NOMO-1 treated with DMSO at 0.1 percent for 48 hours (cell line): ENCODE measurements around the gene KIAA0825.
"Not testable (repeated sequence)": the region's sequence is repeated elsewhere in the genome, so short reads cannot be mapped to it uniquely, and the experiment has no call there.

Experiments
- DNase-seq: peaks from one replicate; lab custom pipeline; 2025; ENCODE audit not compliant: unreplicated experiment; lab: John Stamatoyannopoulos, UW

KIAA0825 gene

GRCh38 chr5:94595281-94595840, 23.0 kb downstream of the KIAA0825 start:
- peak; percentile 72 for DNase-seq

DNA sequence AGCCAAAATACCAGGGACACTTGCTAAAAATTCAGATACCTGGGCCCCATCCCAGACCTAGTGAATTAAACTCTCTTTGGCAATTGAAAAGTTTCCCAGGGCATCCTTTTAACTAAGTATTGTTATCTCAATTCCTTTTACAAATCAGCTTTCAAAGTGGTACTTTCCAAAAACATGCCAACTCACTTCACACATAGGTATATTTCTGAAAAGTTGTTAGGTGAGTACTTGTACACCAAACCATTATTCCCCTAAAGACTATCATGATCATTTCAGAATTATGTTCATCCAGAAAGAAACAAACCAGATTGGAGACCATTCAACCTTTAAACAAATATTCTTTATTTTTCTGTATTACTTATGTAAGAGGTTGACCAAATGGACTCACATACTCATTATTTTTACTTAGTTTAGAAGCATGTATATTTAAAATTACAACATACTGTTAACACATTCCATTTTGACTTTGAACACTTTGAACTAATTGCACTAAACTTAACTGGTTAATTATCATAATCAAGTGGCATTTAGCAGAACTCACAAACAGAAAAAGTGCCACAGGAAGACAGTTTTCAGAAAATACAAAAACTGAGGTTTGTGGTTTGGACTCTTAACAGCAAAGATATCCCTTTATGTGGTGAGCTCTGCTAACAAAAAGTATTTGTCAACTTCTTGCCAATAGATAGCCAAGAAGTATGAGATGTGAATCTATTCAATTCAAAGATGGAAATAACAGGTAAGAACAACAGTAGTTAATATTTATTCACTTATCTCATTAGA, 40.7 kb downstream of the KIAA0825 start:
- DNase-seq: no peak

DNA sequence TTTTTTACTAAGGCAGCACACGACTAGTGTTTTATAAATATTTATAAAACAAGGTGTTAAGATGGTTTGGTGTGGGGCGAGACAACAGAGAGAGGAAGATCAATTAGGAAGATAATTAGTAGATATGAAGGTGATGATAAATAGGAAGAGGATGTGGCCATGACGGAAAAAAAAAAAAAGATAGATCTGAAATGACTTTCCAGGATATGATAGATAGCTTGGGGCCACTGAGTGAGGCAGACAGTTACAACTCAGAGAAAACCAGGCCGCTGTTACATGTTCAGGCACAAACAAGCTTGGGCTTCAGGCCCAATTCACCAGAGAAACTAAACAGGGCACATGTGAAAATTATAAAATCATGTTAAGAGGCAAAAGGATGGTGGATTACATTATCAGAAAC, 43.2 kb downstream of the KIAA0825 start:
- DNase-seq: no peak

DNA sequence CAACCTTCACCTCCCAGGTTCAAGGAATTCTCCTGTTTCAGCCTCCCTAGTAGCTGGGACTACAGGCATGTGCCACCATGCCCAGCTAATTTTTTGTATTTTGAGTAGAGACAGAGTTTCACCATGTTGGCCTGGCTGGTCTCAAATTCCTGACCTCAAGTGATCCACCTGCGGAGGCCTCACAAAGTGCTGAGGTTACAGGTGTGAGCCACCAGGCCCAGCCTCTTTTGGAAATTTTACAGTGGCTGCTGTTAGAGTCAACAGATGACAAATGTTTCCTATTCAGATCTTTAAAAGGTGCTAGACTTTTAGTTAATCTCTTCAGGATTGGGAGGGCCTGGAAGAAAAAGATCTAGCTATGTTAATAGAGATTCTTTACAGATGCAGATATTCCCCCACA, 45.1 kb downstream of the KIAA0825 start:
- not testable (repeated sequence) for DNase-seq

DNA sequence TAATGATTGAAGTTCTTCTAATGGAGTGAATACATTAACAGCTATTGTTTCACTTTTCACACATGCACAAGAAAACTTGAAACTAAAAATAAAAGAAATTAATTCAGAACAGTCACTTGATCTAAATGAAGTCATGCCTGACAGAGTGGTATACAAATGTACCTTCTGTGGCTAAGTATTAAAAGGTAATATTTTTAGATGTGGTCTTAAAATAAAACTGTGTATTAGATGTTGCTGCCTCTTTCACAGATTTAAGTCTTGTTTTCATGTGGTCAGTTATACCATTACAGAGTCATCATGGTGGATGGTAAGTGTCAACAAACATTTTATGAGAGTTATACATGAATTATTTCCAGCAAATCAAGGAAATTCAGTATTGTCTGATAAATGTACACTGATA, 47.0 kb downstream of the KIAA0825 start:
- DNase-seq: no peak

- DNase-seq: no peak
Observed at GRCh38 chr5:94564812-94565211, 53.6 kb downstream of the KIAA0825 start.

GRCh38 chr5:94562327-94562971, 56.0 kb downstream of the KIAA0825 start:
- DNase-seq: no peak

DNA sequence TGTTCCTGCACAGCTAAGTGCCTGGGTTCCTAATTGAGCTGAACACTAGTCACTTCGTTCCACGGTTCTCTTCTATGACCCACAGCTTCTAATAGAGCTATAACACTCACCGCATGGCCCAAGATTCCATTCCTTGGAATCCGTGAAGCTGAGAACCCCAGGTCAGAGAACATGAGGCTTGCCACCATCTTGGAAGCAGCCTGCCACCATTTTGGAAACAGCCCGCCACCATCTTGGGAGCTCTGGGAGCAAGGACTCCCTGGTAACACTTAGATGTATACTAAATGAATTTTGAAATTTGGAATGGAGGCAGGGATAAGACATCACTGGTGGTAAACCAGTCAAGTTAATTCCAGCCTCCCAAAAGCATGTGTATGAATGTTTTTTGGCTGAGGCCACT, 60.4 kb downstream of the KIAA0825 start:
- DNase-seq: no peak

GRCh38 chr5:94551858-94552257, 66.5 kb downstream of the KIAA0825 start:
- no peak for DNase-seq

GRCh38 chr5:94545870-94546625, 72.4 kb downstream of the KIAA0825 start:
- DNase-seq: peak; percentile 77

DNA sequence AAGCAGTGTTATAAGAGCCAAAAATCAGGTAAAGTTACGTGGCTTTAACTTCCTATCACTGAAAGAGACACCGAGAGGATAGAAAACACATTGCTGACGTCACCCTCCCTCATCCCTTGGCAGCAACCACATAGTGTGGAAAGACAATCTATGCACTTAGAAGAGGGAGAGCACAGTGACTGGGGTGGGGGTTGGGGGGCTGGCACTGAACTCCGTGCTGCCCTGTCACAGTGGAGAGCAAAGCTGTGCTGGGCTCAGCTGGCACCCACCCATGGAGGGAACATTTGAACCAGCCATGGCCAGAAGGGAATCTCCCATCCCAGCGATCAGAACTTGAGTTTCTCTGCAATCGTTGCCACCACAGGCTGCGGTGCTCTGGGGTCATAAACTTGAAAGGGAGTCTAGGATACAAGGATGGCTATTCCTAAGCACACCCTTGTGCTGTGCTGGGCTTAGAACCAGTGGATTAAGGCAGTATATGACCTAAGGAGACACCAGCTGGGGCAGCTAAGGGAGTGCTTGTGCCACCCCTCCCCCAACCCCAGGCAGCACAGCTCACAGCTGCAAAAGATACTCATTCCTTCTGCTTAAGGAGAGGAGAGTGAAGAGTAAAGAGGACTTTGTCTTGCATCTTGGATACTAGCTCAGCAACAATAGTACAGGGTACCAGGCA, 73.4 kb downstream of the KIAA0825 start:
- no peak for DNase-seq

- peak; percentile 62 for DNase-seq
Observed at GRCh38 chr5:94544031-94544650, 74.3 kb downstream of the KIAA0825 start.

GRCh38 chr5:94540856-94541494, 77.4 kb downstream of the KIAA0825 start:
- DNase-seq: no peak

GRCh38 chr5:94538260-94538659, 80.1 kb downstream of the KIAA0825 start:
- DNase-seq: no peak

DNA sequence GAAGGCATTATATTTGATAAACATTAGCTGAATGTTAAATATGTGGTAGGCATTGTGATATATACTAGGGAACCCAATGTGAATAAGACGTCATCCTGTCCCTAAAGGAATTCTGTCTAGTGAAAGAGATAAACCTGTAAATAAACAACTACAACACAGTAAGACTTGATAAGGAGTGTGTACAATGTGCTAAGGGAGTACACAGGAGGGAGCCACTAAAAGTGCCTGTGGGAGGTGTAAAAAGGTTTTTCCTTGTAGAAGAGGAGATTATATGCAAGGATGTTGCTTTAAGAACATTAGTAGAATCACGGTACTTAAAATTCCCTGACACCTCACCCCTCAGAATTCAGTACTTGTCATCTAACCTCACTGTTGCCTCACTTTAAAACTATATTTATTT, 91.7 kb downstream of the KIAA0825 start:
- no peak for DNase-seq

GRCh38 chr5:94524841-94525697, 93.3 kb downstream of the KIAA0825 start:
- peak; percentile 36 for DNase-seq

DNA sequence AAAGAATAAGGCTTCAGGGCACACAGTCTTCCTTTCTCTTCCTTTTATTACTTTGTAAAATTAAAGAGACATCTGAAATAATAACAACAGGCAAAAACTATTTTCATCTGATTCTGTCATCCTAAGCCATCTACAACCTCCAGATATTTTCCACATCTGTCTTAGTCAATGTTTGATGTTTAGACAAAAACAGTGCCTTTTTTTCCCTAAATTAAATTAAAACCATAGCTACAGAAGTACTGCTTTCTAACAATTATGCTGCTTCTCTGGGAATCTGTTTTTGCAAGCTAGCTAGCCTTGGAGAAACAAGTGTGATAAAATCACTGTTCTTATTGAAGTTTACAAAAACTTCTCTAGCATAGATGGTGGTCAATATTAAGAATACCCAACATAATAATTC, 95.4 kb downstream of the KIAA0825 start:
- DNase-seq: no peak

DNA sequence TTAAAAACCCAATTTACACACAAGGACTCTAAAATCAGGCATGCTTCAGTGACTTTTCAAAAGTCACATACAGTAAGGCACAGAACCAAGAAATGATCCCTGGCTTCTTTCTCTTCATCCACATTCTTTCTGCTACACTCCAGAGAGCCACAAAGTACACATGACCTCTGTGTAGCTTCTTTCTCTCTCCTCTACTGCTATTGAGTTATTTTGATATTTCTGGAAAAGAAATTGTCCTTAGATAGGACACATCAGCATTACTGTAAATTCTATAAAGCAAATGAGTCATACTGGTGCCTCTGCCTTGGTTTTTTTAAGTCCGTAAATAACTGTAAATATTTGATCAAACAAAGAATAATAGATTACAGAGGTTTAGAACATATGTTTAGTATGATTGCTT, 96.3 kb downstream of the KIAA0825 start:
- no peak for DNase-seq
